ENCODE results near the gene EML2.

Gene EML2

DNA sequence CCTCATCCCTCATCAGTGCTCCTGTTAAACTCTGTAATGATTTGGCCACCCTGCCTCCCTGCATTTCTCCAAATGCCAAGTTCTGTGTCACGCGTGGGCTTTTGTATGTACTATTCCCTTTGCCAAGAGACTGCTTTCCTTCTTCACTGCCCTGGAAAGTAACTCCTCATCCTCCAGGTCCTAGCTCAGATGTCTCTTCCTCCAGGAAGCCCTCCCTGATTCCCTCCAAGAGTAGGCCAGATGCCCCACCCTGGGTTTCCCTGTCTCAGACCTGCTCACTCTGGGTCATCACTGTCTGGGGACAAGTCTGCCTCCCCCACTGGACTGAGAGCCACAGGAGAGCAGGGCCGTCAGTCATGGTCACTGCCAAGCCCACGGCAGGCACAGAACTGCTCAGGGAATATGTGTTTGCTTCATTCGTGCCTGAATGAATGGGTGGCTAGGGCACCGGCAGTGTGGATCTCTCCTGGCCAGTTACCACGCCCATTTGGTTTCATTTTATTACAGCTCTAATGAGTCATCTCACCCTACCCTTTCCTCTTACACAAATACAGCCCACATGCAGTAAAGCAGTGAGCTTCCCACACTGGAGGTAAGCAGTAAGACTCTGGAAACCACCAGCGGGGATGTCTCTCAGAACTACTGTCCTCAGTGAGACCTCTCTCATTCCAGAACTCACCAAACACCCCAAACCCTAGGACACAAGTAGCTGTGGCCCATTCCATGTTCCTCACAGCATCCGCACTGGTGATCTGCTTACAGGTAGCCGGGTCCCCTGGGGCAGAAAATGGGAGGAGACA, 25.1 kb downstream of the EML2 start:
- peaks cover 25% of the 10 kb centered on the region for H3K4me1 Mint-ChIP-seq (ENCODE audit: low read depth)
- H3K27me3 Mint-ChIP-seq, result no peaks in the 10 kb centered on the region
- H3K36me3 Mint-ChIP-seq (ENCODE audit: low read depth), result peaks cover 60% of the 10 kb centered on the region
- no peaks in the 10 kb centered on the region for H3K9me3 Mint-ChIP-seq
- H3K4me3 Mint-ChIP-seq, result peak overlapping the region; percentile 45
- H3K27ac Mint-ChIP-seq, result peak overlapping the region; percentile 91

- no peaks in the 10 kb centered on the region for H3K27me3 Mint-ChIP-seq
- H3K9me3 Mint-ChIP-seq, result no peaks in the 10 kb centered on the region
- no peak overlapping the region for H3K27ac Mint-ChIP-seq
- H3K4me3 Mint-ChIP-seq, result no peak overlapping the region
- H3K4me1 Mint-ChIP-seq (ENCODE audit: low read depth), result peaks cover 19% of the 10 kb centered on the region
- peaks cover 42% of the 10 kb centered on the region for H3K36me3 Mint-ChIP-seq (ENCODE audit: low read depth)
These were observed 30.2 kb downstream of the EML2 start for GRCh38 chr19:45608948-45609347.

- Mint-ChIP-seq H3K27ac (peak overlapping the region; percentile 87), H3K9me3 (no peaks in the 10 kb centered on the region), H3K36me3 (ENCODE audit: low read depth) (peaks cover 32% of the 10 kb centered on the region), H3K4me1 (ENCODE audit: low read depth) (peaks cover 14% of the 10 kb centered on the region), H3K4me3 (peak overlapping the region; percentile 8), H3K27me3 (peaks cover 13% of the 10 kb centered on the region)
These were observed 31.8 kb downstream of the EML2 start for GRCh38 chr19:45607071-45608029.

DNA sequence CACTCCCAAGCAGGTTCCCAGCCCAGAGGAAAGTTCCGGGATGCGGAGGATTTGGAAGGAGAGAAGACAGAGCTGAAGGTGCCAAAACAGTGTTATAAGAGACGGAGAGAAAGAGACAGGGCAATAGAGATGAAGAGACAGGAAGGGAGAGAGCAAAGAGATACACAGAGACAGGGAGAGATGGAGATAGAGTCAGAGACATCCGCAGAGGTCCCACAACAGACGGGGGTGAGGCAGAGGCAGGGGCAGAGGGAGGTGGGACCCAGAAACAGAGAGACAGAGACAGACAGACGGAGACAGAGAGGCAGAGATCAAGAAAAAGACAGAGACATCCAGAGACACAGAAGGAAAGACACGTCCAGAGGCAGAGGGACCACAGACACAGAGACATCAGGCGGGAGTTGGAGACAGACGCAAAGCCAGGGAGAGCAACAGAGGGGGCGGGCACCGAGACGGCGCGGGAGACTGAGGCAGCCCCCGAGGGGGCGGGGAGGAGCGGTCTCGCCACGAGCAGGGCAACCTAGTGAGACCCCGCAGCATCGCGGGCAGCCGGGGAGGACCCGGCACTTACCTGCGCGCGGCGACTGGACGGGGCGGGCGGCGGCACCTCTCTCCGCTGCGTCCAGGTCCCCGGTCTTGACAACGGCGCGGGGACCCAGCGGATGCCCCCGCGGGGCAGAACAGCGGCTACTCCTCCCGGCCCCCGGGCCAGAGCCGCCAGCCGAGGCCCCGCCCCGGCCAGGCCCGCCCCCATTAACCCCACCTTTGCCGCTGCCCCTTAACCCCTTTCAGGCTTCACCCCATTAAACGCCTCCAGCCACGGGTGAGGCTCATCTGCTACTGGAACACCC, 37.4 kb downstream of the EML2 start, which contains the start of gene GPR4:
Gene GPR4 (minus strand): TSS at position 689 of the 851 bp plus-strand sequence. CDS start 10,346 bp downstream, outside the sequence.
- no peaks in the 10 kb centered on the region for H3K9me3 Mint-ChIP-seq
- H3K4me3 Mint-ChIP-seq, result no peak within 1 kb of the TSS
- peaks cover 63% of the 10 kb centered on the region for H3K27me3 Mint-ChIP-seq
- peak within 1 kb of the TSS; percentile 13 for H3K27ac Mint-ChIP-seq
- peaks cover 42% of the 10 kb centered on the region for H3K4me1 Mint-ChIP-seq (ENCODE audit: low read depth)
- H3K36me3 Mint-ChIP-seq (ENCODE audit: low read depth), result no peaks in the 10 kb centered on the region

DNA sequence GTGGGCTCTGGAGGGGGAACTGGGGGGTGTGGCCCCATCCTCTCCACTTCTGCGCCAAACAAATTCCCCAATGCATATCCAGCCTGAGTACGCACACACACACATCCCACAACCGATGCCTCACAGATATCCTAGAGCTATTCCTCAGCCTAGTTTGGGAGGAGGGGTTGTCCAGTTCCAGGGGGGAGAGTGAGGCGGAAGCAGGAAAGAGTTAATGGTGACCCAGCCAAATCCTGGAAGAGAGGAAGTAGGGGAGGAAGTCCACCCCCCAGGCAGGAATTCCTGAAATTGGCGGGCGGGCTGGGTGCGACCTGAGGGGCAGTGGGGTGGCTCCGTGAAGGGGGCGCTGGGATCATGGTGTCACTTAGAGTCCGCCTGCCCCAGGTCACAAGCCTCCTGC, 38.1 kb downstream of the EML2 start:
- H3K36me3 Mint-ChIP-seq (ENCODE audit: low read depth), result no peaks in the 10 kb centered on the region
- peaks cover 69% of the 10 kb centered on the region for H3K27me3 Mint-ChIP-seq
- peaks cover 42% of the 10 kb centered on the region for H3K4me1 Mint-ChIP-seq (ENCODE audit: low read depth)
- H3K9me3 Mint-ChIP-seq, result no peaks in the 10 kb centered on the region
- no peak overlapping the region for H3K27ac Mint-ChIP-seq
- no peak overlapping the region for H3K4me3 Mint-ChIP-seq

- no peak overlapping the region for H3K27ac Mint-ChIP-seq
- no peaks in the 10 kb centered on the region for H3K36me3 Mint-ChIP-seq (ENCODE audit: low read depth)
- H3K27me3 Mint-ChIP-seq, result peaks cover 76% of the 10 kb centered on the region
- peaks cover 42% of the 10 kb centered on the region for H3K4me1 Mint-ChIP-seq (ENCODE audit: low read depth)
- no peaks in the 10 kb centered on the region for H3K9me3 Mint-ChIP-seq
- no peak overlapping the region for H3K4me3 Mint-ChIP-seq
These were observed 38.8 kb downstream of the EML2 start for GRCh38 chr19:45600340-45600885.

- H3K36me3 Mint-ChIP-seq (ENCODE audit: low read depth), result no peaks in the 10 kb centered on the region
- no peaks in the 10 kb centered on the region for H3K9me3 Mint-ChIP-seq
- no peak overlapping the region for H3K4me3 Mint-ChIP-seq
- peaks cover 42% of the 10 kb centered on the region for H3K4me1 Mint-ChIP-seq (ENCODE audit: low read depth)
- no peak overlapping the region for H3K27ac Mint-ChIP-seq
- H3K27me3 Mint-ChIP-seq, result peaks cover 79% of the 10 kb centered on the region
These were observed 39.9 kb downstream of the EML2 start for GRCh38 chr19:45599286-45599685.

GRCh38 chr19:45598267-45599001, 40.8 kb downstream of the EML2 start:
- Mint-ChIP-seq H3K27ac (peak overlapping the region; percentile 8), H3K27me3 (peaks cover 79% of the 10 kb centered on the region), H3K4me1 (ENCODE audit: low read depth) (peaks cover 42% of the 10 kb centered on the region)

DNA sequence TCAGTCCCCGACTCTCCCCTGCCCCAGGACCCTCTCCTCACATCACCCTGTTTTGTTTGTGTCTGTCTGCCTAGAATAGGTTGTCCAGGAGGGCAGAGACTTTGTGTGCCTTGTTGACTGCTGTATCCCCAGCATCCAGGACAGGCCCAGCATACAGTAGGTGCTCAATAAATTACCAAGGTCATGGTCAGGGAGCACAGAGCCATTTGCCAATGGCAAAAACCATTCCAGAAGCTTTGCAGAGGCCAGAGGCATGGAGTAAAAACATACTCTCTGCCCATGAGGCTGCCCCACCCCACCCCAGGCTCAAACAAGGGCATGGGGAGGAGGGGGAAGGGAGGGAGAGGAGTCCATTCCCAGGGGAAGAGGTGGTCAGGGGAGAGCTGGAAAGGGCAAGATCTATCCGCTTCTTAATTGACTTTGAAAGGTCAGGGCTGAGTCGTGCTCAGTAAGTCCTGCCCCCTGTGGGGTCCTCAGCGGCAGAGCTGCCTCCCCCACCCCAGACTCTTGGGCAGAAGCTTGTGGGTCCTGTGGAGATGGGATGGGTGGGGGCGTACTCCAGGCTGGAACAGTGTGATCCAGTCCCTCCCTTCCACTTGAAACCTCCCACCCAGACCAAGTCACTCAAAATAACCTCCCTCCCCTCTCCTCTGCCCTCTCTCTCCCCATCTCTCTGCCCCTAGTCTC, 41.6 kb downstream of the EML2 start:
- Mint-ChIP-seq H3K4me1 (ENCODE audit: low read depth) (peaks cover 42% of the 10 kb centered on the region), H3K27ac (no peak overlapping the region), H3K4me3 (peak overlapping the region; percentile 72), H3K36me3 (ENCODE audit: low read depth) (no peaks in the 10 kb centered on the region), H3K9me3 (no peaks in the 10 kb centered on the region), H3K27me3 (peaks cover 72% of the 10 kb centered on the region)

More at GRCh38 chr19:45598267-45599001, 40.8 kb downstream of the EML2 start:
- Mint-ChIP-seq H3K4me3 (peak overlapping the region; percentile 72), H3K36me3 (ENCODE audit: low read depth) (no peaks in the 10 kb centered on the region), H3K9me3 (no peaks in the 10 kb centered on the region)

DNA sequence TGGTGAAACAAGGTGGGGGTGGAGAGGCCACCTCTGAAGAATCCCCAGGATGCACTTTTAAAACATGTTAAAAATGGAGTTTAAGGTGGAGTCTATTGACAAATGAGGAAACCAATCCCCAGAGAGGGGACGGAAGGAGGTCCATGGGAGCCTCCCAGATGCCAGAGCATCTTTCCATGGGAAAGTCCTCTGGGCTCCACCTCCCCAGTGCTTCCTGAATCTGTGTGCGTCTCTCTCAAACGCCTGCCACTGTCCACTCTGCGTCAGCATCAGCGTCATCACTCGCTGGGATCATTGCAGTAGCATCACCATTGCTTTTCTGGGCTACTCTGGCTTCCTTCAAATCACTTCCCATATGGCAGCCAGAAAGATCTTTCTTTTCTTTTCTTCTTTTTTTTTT, 43.4 kb downstream of the EML2 start:
- no peaks in the 10 kb centered on the region for H3K36me3 Mint-ChIP-seq (ENCODE audit: low read depth)
- H3K27ac Mint-ChIP-seq, result no peak overlapping the region
- H3K4me1 Mint-ChIP-seq (ENCODE audit: low read depth), result peaks cover 45% of the 10 kb centered on the region
- no peaks in the 10 kb centered on the region for H3K9me3 Mint-ChIP-seq
- peaks cover 70% of the 10 kb centered on the region for H3K27me3 Mint-ChIP-seq
- no peak overlapping the region for H3K4me3 Mint-ChIP-seq

DNA sequence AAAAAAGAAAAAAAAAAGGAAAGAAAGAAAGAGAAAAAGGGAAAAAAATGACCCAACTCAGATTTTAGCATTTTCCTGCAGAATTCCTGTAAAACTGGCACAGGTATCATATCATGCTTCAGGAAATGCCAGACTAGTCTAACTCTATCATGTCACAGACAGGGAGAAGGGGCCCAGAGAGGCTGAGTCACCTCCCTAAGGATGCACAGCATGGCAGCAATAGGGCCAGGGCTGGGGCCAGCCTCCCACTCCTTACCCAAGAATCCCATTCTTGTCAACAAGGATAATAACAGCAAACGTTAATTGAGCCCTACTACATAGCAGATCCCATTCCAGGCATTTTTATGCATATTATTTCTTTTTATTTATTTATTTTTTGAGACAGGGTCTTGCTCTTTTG, 45.7 kb downstream of the EML2 start:
- no peaks in the 10 kb centered on the region for H3K9me3 Mint-ChIP-seq
- H3K4me3 Mint-ChIP-seq, result no peak overlapping the region
- H3K4me1 Mint-ChIP-seq (ENCODE audit: low read depth), result peaks cover 28% of the 10 kb centered on the region
- H3K36me3 Mint-ChIP-seq (ENCODE audit: low read depth), result no peaks in the 10 kb centered on the region
- no peak overlapping the region for H3K27ac Mint-ChIP-seq
- peaks cover 70% of the 10 kb centered on the region for H3K27me3 Mint-ChIP-seq

DNA sequence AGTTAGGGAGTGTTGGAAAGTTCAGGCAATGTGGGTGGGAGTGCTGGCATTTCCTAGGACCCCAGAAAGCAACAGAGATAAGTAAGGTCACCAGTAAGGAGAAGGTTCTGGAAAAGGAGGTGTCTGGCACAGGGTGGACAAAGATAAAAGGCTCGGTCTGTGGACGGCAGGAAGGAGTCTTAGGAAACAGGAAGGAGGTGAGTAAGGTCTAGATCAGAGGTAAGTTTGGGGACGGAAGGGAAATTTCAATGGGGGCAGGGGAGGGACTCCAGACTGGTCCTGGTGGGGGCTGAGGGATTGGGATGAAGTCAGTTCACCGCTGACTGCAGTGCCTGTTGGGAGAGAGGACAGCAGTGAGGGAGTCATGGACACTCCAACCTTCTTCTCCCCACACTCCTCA, 46.8 kb downstream of the EML2 start:
- Mint-ChIP-seq H3K4me3 (no peak overlapping the region), H3K36me3 (ENCODE audit: low read depth) (no peaks in the 10 kb centered on the region), H3K4me1 (ENCODE audit: low read depth) (peaks cover 17% of the 10 kb centered on the region), H3K9me3 (no peaks in the 10 kb centered on the region), H3K27ac (no peak overlapping the region), H3K27me3 (peaks cover 63% of the 10 kb centered on the region)

DNA sequence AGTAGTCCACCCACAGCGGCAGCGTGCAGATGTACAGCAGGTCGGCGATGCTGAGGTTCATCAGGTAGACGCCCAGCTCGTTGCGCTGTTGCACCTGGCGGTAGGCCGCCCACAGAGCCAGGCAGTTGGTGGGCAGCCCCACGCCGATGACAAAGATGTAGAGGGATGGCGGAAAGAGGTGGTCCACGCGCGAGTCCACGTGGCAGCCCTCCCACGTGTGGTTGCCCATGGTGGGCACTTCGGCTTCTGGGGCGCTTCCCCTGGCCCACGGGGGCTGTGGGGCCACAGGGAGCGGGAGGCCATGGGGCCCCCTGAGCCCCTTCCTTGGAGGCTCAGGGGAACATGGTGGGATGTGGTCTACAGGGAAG, 47.6 kb downstream of the EML2 start:
- Mint-ChIP-seq H3K4me1 (ENCODE audit: low read depth) (peaks cover 15% of the 10 kb centered on the region), H3K36me3 (ENCODE audit: low read depth) (no peaks in the 10 kb centered on the region), H3K27ac (no peak overlapping the region), H3K9me3 (no peaks in the 10 kb centered on the region), H3K27me3 (peaks cover 56% of the 10 kb centered on the region), H3K4me3 (no peak overlapping the region)

Measured in stimulated activated naive CD8-positive, alpha-beta T cell treated with anti-CD3 and anti-CD28 coated beads, Interleukin-15, Interleukin-2, amounts not matched to agents 100 ng/mL and 50 ng/mL, for 24 hours (primary cell).